Glomerular endothelial cell (primary cell): ENCODE data around the gene PTPN22. TPM values are rescaled to one million over a fixed set of nuclear protein-coding genes. Genes with fewer than 3 reads are reported as not detected.

Source experiments
- DNase-seq: peaks from one replicate; pipeline ENCODE4 v3.0.0-alpha.2; 2011; ENCODE audit warnings: low read depth, low spot score; ENCODE audit errors: extremely low read depth
- total RNA-seq: library from RNA; depleted of rRNA; stranded (reverse); fragments of >200 nt; gene quantifications from 2 replicates; pipeline ENCODE4 v1.2.3, GENCODE V29; 2015

PTPN22 gene
- total RNA-seq, 1 donor from 2014 or later, result 2.3 TPM

GRCh38 chr1:113768916-113769600, 102.5 kb downstream of the PTPN22 start:
- no peak for DNase-seq

- DNase-seq, result no peak
Measured at GRCh38 chr1:113765306-113766230, 105.9 kb downstream of the PTPN22 start.

Other genes starting within 250 kb of the PTPN22 start
- gene PHTF1, start 112.2 kb downstream of the PTPN22 start, total RNA-seq, result 37.7 and 38.7 TPM in 2 replicates
- gene RSBN1, start 59.2 kb downstream of the PTPN22 start, total RNA-seq, result 6.8 and 11.3 TPM in 2 replicates
- 0.10 and 0.23 TPM in 2 replicates for gene BCL2L15, start 15.9 kb upstream of the PTPN22 start, total RNA-seq
- 25.5 and 31.5 TPM in 2 replicates for gene AP4B1, start 33.1 kb upstream of the PTPN22 start, total RNA-seq
- 4.9 and 8.1 TPM in 2 replicates for gene DCLRE1B, start 33.6 kb upstream of the PTPN22 start, total RNA-seq
- gene HIPK1, start 57.6 kb upstream of the PTPN22 start, total RNA-seq, result 23.9 and 33.6 TPM in 2 replicates
- gene OLFML3, start 107.8 kb upstream of the PTPN22 start, total RNA-seq, result 4.1 and 8.6 TPM in 2 replicates